Fibroblast of lung (primary cell): Measurements from ENCODE around the gene LDLRAD4. TPM values are rescaled to one million over a fixed set of nuclear protein-coding genes. Genes with fewer than 3 reads are reported as not detected.

Source experiments
- DNase-seq, 2 donors: peaks; one replicate each; pipeline versions ENCODE4 v3.0.0 to v3.0.0-alpha.2; 2010; ENCODE audit warnings: low read depth in 2 of 2
- H2AFZ ChIP-seq: 2 replicates; pipeline ENCODE4 v1.5.1; 2012; ENCODE audit warnings: low read length, control low read depth, inconsistent platforms
- H3K27ac ChIP-seq: 2 replicates; pipeline ENCODE4 v1.5.1; 2011; ENCODE audit warnings: low read length, control low read depth; ENCODE audit not compliant: insufficient read depth
- H3K27me3 ChIP-seq: 2 replicates; pipeline ENCODE4 v1.5.1; 2011; ENCODE audit warnings: mild to moderate bottlenecking, low read length; ENCODE audit not compliant: control insufficient read depth, insufficient read depth
- H3K36me3 ChIP-seq: 2 replicates; pipeline ENCODE4 v1.5.1; 2011; ENCODE audit warnings: low read length; ENCODE audit not compliant: control insufficient read depth, insufficient read depth
- H3K4me1 ChIP-seq: 2 replicates; pipeline ENCODE4 v1.5.1; 2011; ENCODE audit warnings: low read length; ENCODE audit not compliant: control insufficient read depth, insufficient read depth; ENCODE audit errors: extremely low read depth
- H3K4me2 ChIP-seq: 2 replicates; pipeline ENCODE4 v1.5.1; 2011; ENCODE audit warnings: low read length, control low read depth; ENCODE audit not compliant: insufficient read depth; ENCODE audit errors: extremely low read depth
- H3K4me3 ChIP-seq, 4 experiments: fragments of 200-600 bp in 1 of 4; sonication (generic) in 1 of 4; replicated peaks in 1 of 4; 2 replicates each; pipeline ENCODE4 v1.5.1; 2011 to 2016; ENCODE audit warnings: low read length in 4 of 4, low read depth in 3 of 4, mild to moderate bottlenecking in 3 of 4, control low read depth in 2 of 4, inconsistent platforms in 1 of 4, mixed read lengths in 1 of 4; ENCODE audit not compliant: insufficient read depth in 1 of 4; ENCODE audit errors: control extremely low read depth in 1 of 4
- H3K79me2 ChIP-seq: 2 replicates; pipeline ENCODE4 v1.5.1; 2012; ENCODE audit warnings: mild to moderate bottlenecking, low read length, inconsistent platforms; ENCODE audit not compliant: control insufficient read depth, insufficient read depth
- H3K9ac ChIP-seq: 2 replicates; pipeline ENCODE4 v1.5.1; 2011; ENCODE audit warnings: mild to moderate bottlenecking, low read length, control low read depth; ENCODE audit not compliant: insufficient read depth
- H3K9me3 ChIP-seq: 2 replicates; pipeline ENCODE4 v1.5.1; 2012; ENCODE audit warnings: low read depth, low read length; ENCODE audit not compliant: control insufficient read depth, insufficient read depth
- H4K20me1 ChIP-seq: 2 replicates; pipeline ENCODE4 v1.5.1; 2011; ENCODE audit warnings: low read length; ENCODE audit not compliant: control insufficient read depth, insufficient read depth; ENCODE audit errors: extremely low read depth
- EZH2 ChIP-seq: IDR thresholded peaks from 2 replicates; pipeline ENCODE4 v1.5.1; 2012; ENCODE audit warnings: low read length, control low read depth, mild to moderate bottlenecking; ENCODE audit errors: missing control alignments
- polyA plus RNA-seq, 2 donors: library from polyadenylated mRNA; depleted of rRNA in 1 of 2; stranded (reverse) in 1 of 2; unstranded in 1 of 2; fragments of >200 nt; gene quantifications; 2 replicates each; pipeline ENCODE4 v1.2.1, GENCODE V29; 2011 to 2012; ENCODE audit warnings: missing spikeins in 1 of 2
- total RNA-seq: library from RNA; depleted of rRNA; stranded (reverse); fragments of >200 nt; gene quantifications from 2 replicates; pipeline ENCODE4 v1.2.1, GENCODE V29; 2014
- TF ChIP-seq, protein P1 (sequence below), 2 donors: IDR thresholded peaks in 1 of 2; conservative IDR thresholded peaks in 1 of 2; 1 replicate in 1 of 2; 2 replicates in 1 of 2; pipeline ENCODE4 v1.5.1; 2011 to 2012; ENCODE audit warnings: low read length in 2 of 2, control low read depth in 1 of 2, inconsistent platforms in 1 of 2, low read depth in 1 of 2, mild to moderate bottlenecking in 1 of 2

LDLRAD4 gene
- total and polyA plus RNA-seq, 2 donors (not counting 1 experiment from before 2014, with no cell fraction given) = not detected

DNA sequence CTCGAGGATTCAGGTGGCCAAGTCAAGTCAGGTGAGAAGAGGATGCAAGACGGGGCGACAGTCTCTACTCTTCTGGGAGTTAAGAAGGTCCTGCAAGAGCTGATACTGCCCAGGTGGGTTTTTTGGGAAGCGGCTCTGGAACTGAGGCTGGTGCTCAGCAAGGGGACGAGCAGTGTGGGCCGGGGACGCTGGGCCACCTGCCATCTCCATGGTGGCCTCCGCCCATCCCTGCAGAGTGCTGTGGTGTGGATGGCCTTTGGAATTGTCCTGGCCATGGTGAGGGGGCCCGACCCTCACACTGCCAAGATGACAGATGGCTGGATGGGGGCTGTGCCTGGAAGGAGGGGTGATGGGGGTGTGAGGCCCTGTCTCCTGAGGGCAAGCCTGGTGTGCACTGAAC is 34.2 kb upstream of the LDLRAD4 start:
- Histone ChIP-seq H3K4me2 (no peak overlapping the region), H3K27me3 (no peaks in the 10 kb centered on the region), H4K20me1 (no peaks in the 10 kb centered on the region), H3K9ac (no peak overlapping the region), H3K79me2 (no peaks in the 10 kb centered on the region), H2AFZ (no peak overlapping the region), H3K27ac (no peak overlapping the region), H3K4me3 (no peak overlapping the region), H3K4me1 (no peaks in the 10 kb centered on the region), H3K9me3 (no peaks in the 10 kb centered on the region), H3K36me3 (no peaks in the 10 kb centered on the region)
- TF ChIP-seq EZH2 = no peak
- TF ChIP-seq, protein P1, sequence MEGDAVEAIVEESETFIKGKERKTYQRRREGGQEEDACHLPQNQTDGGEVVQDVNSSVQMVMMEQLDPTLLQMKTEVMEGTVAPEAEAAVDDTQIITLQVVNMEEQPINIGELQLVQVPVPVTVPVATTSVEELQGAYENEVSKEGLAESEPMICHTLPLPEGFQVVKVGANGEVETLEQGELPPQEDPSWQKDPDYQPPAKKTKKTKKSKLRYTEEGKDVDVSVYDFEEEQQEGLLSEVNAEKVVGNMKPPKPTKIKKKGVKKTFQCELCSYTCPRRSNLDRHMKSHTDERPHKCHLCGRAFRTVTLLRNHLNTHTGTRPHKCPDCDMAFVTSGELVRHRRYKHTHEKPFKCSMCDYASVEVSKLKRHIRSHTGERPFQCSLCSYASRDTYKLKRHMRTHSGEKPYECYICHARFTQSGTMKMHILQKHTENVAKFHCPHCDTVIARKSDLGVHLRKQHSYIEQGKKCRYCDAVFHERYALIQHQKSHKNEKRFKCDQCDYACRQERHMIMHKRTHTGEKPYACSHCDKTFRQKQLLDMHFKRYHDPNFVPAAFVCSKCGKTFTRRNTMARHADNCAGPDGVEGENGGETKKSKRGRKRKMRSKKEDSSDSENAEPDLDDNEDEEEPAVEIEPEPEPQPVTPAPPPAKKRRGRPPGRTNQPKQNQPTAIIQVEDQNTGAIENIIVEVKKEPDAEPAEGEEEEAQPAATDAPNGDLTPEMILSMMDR (conservative IDR thresholded peaks at IDR 0.05 in 1 of 2, IDR thresholded peaks at IDR 0.05 in 1 of 2; ENCODE audit: low read depth in 1 of 2, low read length in 2 of 2) = no peak
- no peak for DNase-seq

DNA sequence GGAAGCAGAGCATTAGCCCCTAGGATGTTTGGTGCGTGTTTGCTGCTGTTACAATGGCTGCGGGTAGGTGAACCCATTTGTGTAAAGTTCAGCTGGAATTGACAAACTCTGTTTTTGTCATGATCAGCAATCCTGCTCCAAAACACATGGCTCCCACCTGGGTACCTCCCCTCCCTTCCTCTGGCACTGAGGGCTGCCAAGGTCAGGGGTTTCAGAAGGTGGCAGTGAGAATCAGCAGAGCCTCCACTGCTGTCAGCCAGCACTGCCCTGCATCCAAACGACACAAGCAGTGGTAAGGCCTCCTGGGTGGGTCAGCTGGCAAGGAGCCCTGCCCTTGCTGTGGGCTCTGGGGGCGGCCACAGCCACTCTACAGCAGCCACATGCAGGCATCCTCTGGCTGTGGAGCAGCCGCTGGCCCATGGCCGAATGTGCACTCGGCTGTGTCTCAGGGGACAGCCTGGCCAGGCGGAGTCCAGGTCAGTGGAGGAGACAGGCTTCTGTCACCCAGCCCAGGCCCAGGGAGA is 32.8 kb upstream of the LDLRAD4 start:
- H2AFZ ChIP-seq = no peak overlapping the region
- no peak overlapping the region for H3K9ac ChIP-seq
- no peaks in the 10 kb centered on the region for H3K79me2 ChIP-seq
- no peak overlapping the region for H3K27ac ChIP-seq
- no peak overlapping the region for H3K4me2 ChIP-seq
- H3K4me1 ChIP-seq = no peaks in the 10 kb centered on the region
- no peaks in the 10 kb centered on the region for H4K20me1 ChIP-seq
- no peak for DNase-seq
- no peaks in the 10 kb centered on the region for H3K27me3 ChIP-seq
- H3K9me3 ChIP-seq = no peaks in the 10 kb centered on the region
- no peaks in the 10 kb centered on the region for H3K36me3 ChIP-seq
- no peak overlapping the region for H3K4me3 ChIP-seq
- TF ChIP-seq, protein P1 (conservative IDR thresholded peaks at IDR 0.05 in 1 of 2, IDR thresholded peaks at IDR 0.05 in 1 of 2; ENCODE audit: low read depth in 1 of 2, low read length in 2 of 2) = no peak

DNA sequence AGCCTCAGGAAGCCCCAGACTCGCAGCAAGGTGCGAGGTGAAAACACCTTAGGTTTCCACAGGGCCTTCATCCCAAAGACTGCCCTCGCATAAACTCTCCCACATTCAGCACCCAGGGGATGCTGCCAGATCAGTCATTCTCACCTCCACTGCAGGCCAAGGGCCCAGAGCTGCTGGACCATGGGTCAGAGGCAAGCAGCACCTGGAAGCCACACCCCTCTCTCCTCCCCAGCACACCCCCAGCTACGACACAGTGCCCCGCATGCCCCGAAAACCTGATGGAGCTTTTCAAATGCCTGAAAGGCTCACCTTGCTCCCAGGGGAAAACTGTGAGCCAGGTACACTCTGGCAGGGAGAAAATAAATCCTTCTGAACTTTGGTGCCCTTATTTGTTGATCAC is 31.9 kb upstream of the LDLRAD4 start:
- Histone ChIP-seq H3K4me2 (no peak overlapping the region), H3K4me1 (no peaks in the 10 kb centered on the region), H3K27ac (no peak overlapping the region), H3K36me3 (no peaks in the 10 kb centered on the region), H3K9ac (no peak overlapping the region), H4K20me1 (no peaks in the 10 kb centered on the region), H3K4me3 (no peak overlapping the region), H3K27me3 (no peaks in the 10 kb centered on the region), H3K79me2 (no peaks in the 10 kb centered on the region), H2AFZ (no peak overlapping the region), H3K9me3 (no peaks in the 10 kb centered on the region)
- no peak for DNase-seq
- TF ChIP-seq, protein P1 (conservative IDR thresholded peaks at IDR 0.05 in 1 of 2, IDR thresholded peaks at IDR 0.05 in 1 of 2; ENCODE audit: low read depth in 1 of 2, low read length in 2 of 2) = no peak
- TF ChIP-seq EZH2 = no peak
